Stomach (tissue), 8 donors: ENCODE data around the gene ANKRD36B. TPM values are rescaled to one million over a fixed set of nuclear protein-coding genes. Genes with fewer than 3 reads are reported as not detected.

Experiments
- polyA plus RNA-seq, 3 donors: library from polyadenylated mRNA; stranded (reverse); fragments of 200-250 nt; gene quantifications; one replicate each; pipeline ENCODE4 v1.2.3, GENCODE V29; 2013
- total RNA-seq, 5 donors: library from RNA; depleted of rRNA; stranded (reverse); fragments of >200 nt; gene quantifications; one replicate each; pipeline versions ENCODE4 v1.1.0 to v1.2.3, GENCODE V29; 2014 to 2016
- donor health status: healthy with polysubstance abuse.
- donor health status: Bipolar disorder and iron deficiency.
- donor health status: healthy.

ANKRD36B gene
- total and polyA plus RNA-seq, 8 donors: 8.7 to 188 (median 44.0) TPM

Other genes starting within 250 kb of the ANKRD36B start
- gene COX5B, start 56.2 kb upstream of the ANKRD36B start, total RNA-seq: 100 to 1,000 TPM; 370 to 935 (median 470) TPM
- gene COX5B, start 56.2 kb upstream of the ANKRD36B start, polyA plus RNA-seq: 100 to 1,000 TPM; 543 to 718 (median 600) TPM
- 10 to 100 TPM; 47.5 to 92.1 (median 53.4) TPM for gene ACTR1B, start 74.2 kb upstream of the ANKRD36B start, total RNA-seq
- 10 to 100 TPM; 56.2 to 60.3 (median 57.3) TPM for gene ACTR1B, start 74.2 kb upstream of the ANKRD36B start, polyA plus RNA-seq
- 10 to 100 TPM in 2 of 5 donors, 1 to 10 TPM in 1, not detected in 2; 2.3 to 35.3 (median 15.2) TPM for gene C2orf92, start 79.8 kb upstream of the ANKRD36B start, total RNA-seq
- 1 to 10 TPM; 3.1 to 7.8 (median 4.2) TPM for gene C2orf92, start 79.8 kb upstream of the ANKRD36B start, polyA plus RNA-seq
- 10 to 100 TPM in 3 of 5 donors, 1 to 10 TPM in 2; 3.3 to 78.2 (median 19.2) TPM for gene ZAP70, start 123.7 kb upstream of the ANKRD36B start, total RNA-seq
- 1 to 10 TPM; 1.1 to 2.8 (median 2.1) TPM for gene ZAP70, start 123.7 kb upstream of the ANKRD36B start, polyA plus RNA-seq